ENCODE results near the gene ESR1.
"Not testable (repeated sequence)": the region's sequence is repeated elsewhere in the genome, so short reads cannot be mapped to it uniquely, and the experiment has no call there.

ESR1 gene

GRCh38 chr6:152071318-152071717 is 263.8 kb downstream of the ESR1 start:
- H3K27ac ChIP-seq = no peak overlapping the region
- no peak overlapping the region for H3K4me3 ChIP-seq (ENCODE audit: low read depth in 1 of 2, low read length in 1 of 2)
- no peaks in the 10 kb centered on the region for H3K36me3 ChIP-seq
- no peak for TF ChIP-seq CTCF (IDR thresholded peaks at IDR 0.05)
- H3K9me3 ChIP-seq = no peaks in the 10 kb centered on the region
- no peaks in the 10 kb centered on the region for H3K4me1 ChIP-seq (ENCODE audit: control insufficient read depth in 1 of 2, insufficient read depth in 1 of 2, low read depth in 1 of 2, low read length in 1 of 2)
- H3K27me3 ChIP-seq = no peaks in the 10 kb centered on the region

- H3K4me1 ChIP-seq (ENCODE audit: control insufficient read depth in 1 of 2, insufficient read depth in 1 of 2, low read depth in 1 of 2, low read length in 1 of 2) = no peaks in the 10 kb centered on the region
- no peaks in the 10 kb centered on the region for H3K9me3 ChIP-seq
- H3K27me3 ChIP-seq = no peaks in the 10 kb centered on the region
- H3K4me3 ChIP-seq (ENCODE audit: low read depth in 1 of 2, low read length in 1 of 2) = no peak overlapping the region
- no peaks in the 10 kb centered on the region for H3K36me3 ChIP-seq
- H3K27ac ChIP-seq = no peak overlapping the region
- TF ChIP-seq CTCF (IDR thresholded peaks at IDR 0.05) = no peak
Measured at GRCh38 chr6:152071843-152072242, 264.4 kb downstream of the ESR1 start.

GRCh38 chr6:152076242-152076641 is 268.8 kb downstream of the ESR1 start:
- H3K36me3 ChIP-seq, H3K27ac ChIP-seq: not testable (repeated sequence)

GRCh38 chr6:152078001-152078400 is 270.5 kb downstream of the ESR1 start:
- Histone ChIP-seq H3K27me3 (no peaks in the 10 kb centered on the region), H3K36me3 (no peaks in the 10 kb centered on the region), H3K9me3 (no peaks in the 10 kb centered on the region), H3K4me3 (ENCODE audit: low read depth in 1 of 2, low read length in 1 of 2) (no peak overlapping the region), H3K27ac (no peak overlapping the region), H3K4me1 (ENCODE audit: control insufficient read depth in 1 of 2, insufficient read depth in 1 of 2, low read depth in 1 of 2, low read length in 1 of 2) (no peaks in the 10 kb centered on the region)
- no peak for TF ChIP-seq CTCF (IDR thresholded peaks at IDR 0.05)

More at GRCh38 chr6:152076242-152076641, 268.8 kb downstream of the ESR1 start:
- not testable (repeated sequence) for H3K4me1 ChIP-seq (ENCODE audit: control insufficient read depth in 1 of 2, insufficient read depth in 1 of 2, low read depth in 1 of 2, low read length in 1 of 2); H3K4me3 ChIP-seq (ENCODE audit: low read depth in 1 of 2, low read length in 1 of 2); H3K9me3 ChIP-seq; H3K27me3 ChIP-seq

- Histone ChIP-seq H3K4me3 (ENCODE audit: low read depth in 1 of 2, low read length in 1 of 2) (no peak overlapping the region), H3K27me3 (no peaks in the 10 kb centered on the region), H3K27ac (no peak overlapping the region), H3K9me3 (no peaks in the 10 kb centered on the region), H3K36me3 (no peaks in the 10 kb centered on the region), H3K4me1 (ENCODE audit: control insufficient read depth in 1 of 2, insufficient read depth in 1 of 2, low read depth in 1 of 2, low read length in 1 of 2) (no peaks in the 10 kb centered on the region)
- no peak for TF ChIP-seq CTCF (IDR thresholded peaks at IDR 0.05)
Measured at GRCh38 chr6:152078804-152079203, 271.3 kb downstream of the ESR1 start.

GRCh38 chr6:152085451-152085921 is 278.0 kb downstream of the ESR1 start:
- no peaks in the 10 kb centered on the region for H3K36me3 ChIP-seq
- TF ChIP-seq CTCF (IDR thresholded peaks at IDR 0.05) = no peak
- H3K9me3 ChIP-seq = no peaks in the 10 kb centered on the region
- no peak overlapping the region for H3K4me3 ChIP-seq (ENCODE audit: low read depth in 1 of 2, low read length in 1 of 2)
- H3K4me1 ChIP-seq (ENCODE audit: control insufficient read depth in 1 of 2, insufficient read depth in 1 of 2, low read depth in 1 of 2, low read length in 1 of 2) = no peaks in the 10 kb centered on the region
- H3K27me3 ChIP-seq = no peaks in the 10 kb centered on the region
- no peak overlapping the region for H3K27ac ChIP-seq
